SU-DHL-6 (cell line): ENCODE data around the gene LETM1.

Experiments used
- H2AFZ ChIP-seq: fragments of 200-600 bp; sonication (generic); 2 replicates; pipeline ENCODE4 v1.6.1; 2014; ENCODE audit warnings: low read depth, mild to moderate bottlenecking, moderate library complexity, mixed read lengths, antibody characterized with exemption, low read length; ENCODE audit not compliant: severe bottlenecking
- H3F3A ChIP-seq: fragments of 200-600 bp; shearing (Covaris generic); 2 replicates; pipeline ENCODE4 v1.6.0; 2016; ENCODE audit warnings: antibody characterized with exemption, mild to moderate bottlenecking; ENCODE audit not compliant: insufficient read depth
- H3K27ac ChIP-seq: fragments of 200-600 bp; sonication (generic); 2 replicates; pipeline ENCODE4 v1.5.1; 2016; ENCODE audit warnings: low read depth, mild to moderate bottlenecking, low read length, moderate library complexity, mixed read lengths
- H3K27me3 ChIP-seq: fragments of 200-600 bp; sonication (generic), shearing (Covaris generic); 2 replicates; pipeline ENCODE4 v1.6.0; 2014; ENCODE audit warnings: mild to moderate bottlenecking, low read length
- H3K36me3 ChIP-seq: fragments of 200-600 bp; sonication (generic); 2 replicates; pipeline ENCODE4 v1.6.1; 2014; ENCODE audit warnings: mild to moderate bottlenecking, low read length, mixed read lengths
- H3K4me2 ChIP-seq: fragments of 300-600, 200-600 bp; shearing (Covaris generic), sonication (generic); 2 replicates; pipeline ENCODE4 v1.6.0; 2014; ENCODE audit warnings: low read length, low read depth, mild to moderate bottlenecking; ENCODE audit not compliant: poor library complexity, severe bottlenecking
- H3K4me3 ChIP-seq: fragments of 200-600 bp; sonication (generic); 2 replicates; pipeline ENCODE4 v1.5.1; 2014; ENCODE audit warnings: antibody characterized with exemption, low read length, mild to moderate bottlenecking, mixed read lengths; ENCODE audit not compliant: insufficient read depth, poor library complexity, severe bottlenecking
- H3K79me2 ChIP-seq: fragments of 200-600 bp; sonication (generic); 2 replicates; pipeline ENCODE4 v1.6.1; 2014; ENCODE audit warnings: mild to moderate bottlenecking, low read length, moderate library complexity; ENCODE audit not compliant: insufficient read depth
- H3K9ac ChIP-seq: fragments of 200-600 bp; sonication (generic); 2 replicates; pipeline ENCODE4 v1.7.0; 2014; ENCODE audit warnings: mild to moderate bottlenecking, low read length
- H3K9me2 ChIP-seq: fragments of 200-600 bp; sonication (generic); replicated peaks from 2 replicates; pipeline ENCODE4 v1.6.1; 2014; ENCODE audit warnings: low read length; ENCODE audit not compliant: insufficient read depth
- H3K9me3 ChIP-seq: fragments of 200-600 bp; sonication (generic); 2 replicates; pipeline ENCODE4 v1.6.1; 2014; ENCODE audit warnings: low read length, mixed read lengths; ENCODE audit not compliant: insufficient read depth
- H4K20me1 ChIP-seq: fragments of 200-600 bp; sonication (generic); 2 replicates; pipeline ENCODE4 v1.6.1; 2014; ENCODE audit warnings: low read depth, mild to moderate bottlenecking, antibody characterized with exemption, low read length, moderate library complexity, mixed read lengths
- CTCF ChIP-seq: fragments of 200-600 bp; sonication (generic); IDR thresholded peaks from one replicate; pipeline ENCODE4 v1.5.1; 2017; ENCODE audit warnings: antibody characterized with exemption, mild to moderate bottlenecking, low read length, moderate library complexity; ENCODE audit not compliant: insufficient read depth, poor library complexity, severe bottlenecking
- EZH2phosphoT487 ChIP-seq: fragments of 200-600 bp; sonication (generic), shearing (Covaris generic); conservative IDR thresholded peaks from 2 replicates; pipeline ENCODE4 v1.6.1; 2018; ENCODE audit warnings: mild to moderate bottlenecking, antibody characterized with exemption, low read length, moderate library complexity, mixed read lengths

LETM1 gene

GRCh38 chr4:1825326-1825725 lies 30.6 kb downstream of the LETM1 start:
- Histone ChIP-seq H3F3A (0 out of 2 replicates have a peak, but pooled peaks cover 4% of the 10 kb centered on the region), H2AFZ (no peak overlapping the region), H3K27ac (no peak overlapping the region), H4K20me1 (no peaks in the 10 kb centered on the region), H3K79me2 (no peaks in the 10 kb centered on the region), H3K27me3 (no peaks in the 10 kb centered on the region), H3K4me3 (no peak overlapping the region), H3K4me2 (no peak overlapping the region), H3K9me3 (no peaks in the 10 kb centered on the region), H3K9me2 (no peaks in the 10 kb centered on the region), H3K9ac (no peak overlapping the region), H3K36me3 (no peaks in the 10 kb centered on the region)
- TF ChIP-seq CTCF (no peak), EZH2phosphoT487 (no peak)

- H3K9me2 ChIP-seq, result no peaks in the 10 kb centered on the region
- no peaks in the 10 kb centered on the region for H3K27me3 ChIP-seq
- no peak overlapping the region for H3K27ac ChIP-seq
- no peak for TF ChIP-seq CTCF
- no peak for TF ChIP-seq EZH2phosphoT487
- H3K9me3 ChIP-seq, result no peaks in the 10 kb centered on the region
- H3F3A ChIP-seq, result no peaks in the 10 kb centered on the region
- no peaks in the 10 kb centered on the region for H3K36me3 ChIP-seq
- H3K79me2 ChIP-seq, result no peaks in the 10 kb centered on the region
- no peaks in the 10 kb centered on the region for H4K20me1 ChIP-seq
- no peak overlapping the region for H3K4me2 ChIP-seq
- no peak overlapping the region for H3K4me3 ChIP-seq
- H3K9ac ChIP-seq, result no peak overlapping the region
- H2AFZ ChIP-seq, result no peak overlapping the region
Observed at GRCh38 chr4:1824746-1825145, 31.2 kb downstream of the LETM1 start.

- no peak overlapping the region for H3K27ac ChIP-seq
- no peak overlapping the region for H3K4me3 ChIP-seq
- H4K20me1 ChIP-seq, result no peaks in the 10 kb centered on the region
- H3K27me3 ChIP-seq, result no peaks in the 10 kb centered on the region
- no peaks in the 10 kb centered on the region for H3K79me2 ChIP-seq
- H2AFZ ChIP-seq, result no peak overlapping the region
- H3K9me2 ChIP-seq, result no peaks in the 10 kb centered on the region
- H3K36me3 ChIP-seq, result no peaks in the 10 kb centered on the region
- H3F3A ChIP-seq, result no peaks in the 10 kb centered on the region
- H3K9ac ChIP-seq, result no peak overlapping the region
- no peak overlapping the region for H3K4me2 ChIP-seq
- no peaks in the 10 kb centered on the region for H3K9me3 ChIP-seq
- TF ChIP-seq CTCF, result no peak
- TF ChIP-seq EZH2phosphoT487, result no peak
Observed at GRCh38 chr4:1823545-1823932, 32.4 kb downstream of the LETM1 start.
